ENCODE data around the gene ROR1.

ROR1 gene

DNA sequence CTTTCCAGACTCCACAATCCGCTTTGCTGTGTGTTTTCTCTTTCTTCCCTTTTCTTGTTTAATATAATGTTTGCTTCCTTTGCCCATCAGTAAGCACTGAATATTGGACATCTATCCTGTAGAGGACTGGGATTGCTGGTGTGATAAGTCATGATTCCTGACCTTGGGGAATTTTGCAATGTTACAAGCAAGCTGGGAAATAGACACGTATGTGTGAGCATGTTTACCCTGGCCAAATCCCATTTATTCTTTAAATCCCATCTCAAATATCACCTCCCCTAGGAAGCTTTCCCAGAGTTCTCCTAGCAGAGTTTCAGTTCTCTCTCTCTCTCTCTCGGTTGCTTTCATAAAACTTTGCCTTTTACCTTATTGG lies 155.3 kb downstream of the ROR1 start:
- no peak for DNase-seq

DNA sequence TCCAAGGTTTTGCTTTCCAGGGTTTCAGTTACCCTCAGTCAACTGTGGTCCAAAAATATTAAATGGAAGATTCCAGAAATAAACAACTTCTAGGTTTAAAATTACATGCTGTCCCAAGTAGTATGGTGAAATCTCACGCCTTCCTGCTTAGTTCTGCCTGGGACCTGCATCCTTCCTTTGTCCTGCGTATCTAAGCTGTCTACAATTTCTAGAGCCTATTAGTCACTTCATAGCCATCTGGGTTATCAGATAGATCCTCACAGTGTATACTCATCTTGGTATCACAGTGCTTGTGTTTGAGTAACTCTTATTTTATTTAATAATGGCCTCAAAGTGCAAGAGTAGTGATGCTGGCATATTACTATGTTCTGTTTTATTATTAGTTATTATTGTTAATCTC lies 157.7 kb downstream of the ROR1 start:
- no peak for DNase-seq

DNA sequence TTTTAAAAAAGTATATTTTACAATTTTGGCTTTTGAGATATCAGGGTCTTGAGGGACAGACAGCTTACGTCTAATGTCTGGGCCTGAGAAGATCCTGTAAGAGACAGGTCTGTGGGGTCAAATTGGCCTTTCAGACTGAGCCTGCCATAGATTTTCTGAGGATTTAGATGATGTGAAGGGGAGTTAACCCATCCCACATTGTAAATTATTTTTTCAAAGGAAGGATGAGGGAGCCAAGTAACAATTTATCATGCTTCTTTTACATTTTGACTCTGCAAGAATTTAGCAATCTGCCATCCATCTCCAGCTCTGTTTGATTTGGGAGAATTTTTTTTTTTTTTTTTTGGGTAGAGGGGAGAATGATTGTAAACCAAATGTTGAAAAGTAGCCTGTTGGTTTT lies 160.9 kb downstream of the ROR1 start:
- no peak for DNase-seq

DNA sequence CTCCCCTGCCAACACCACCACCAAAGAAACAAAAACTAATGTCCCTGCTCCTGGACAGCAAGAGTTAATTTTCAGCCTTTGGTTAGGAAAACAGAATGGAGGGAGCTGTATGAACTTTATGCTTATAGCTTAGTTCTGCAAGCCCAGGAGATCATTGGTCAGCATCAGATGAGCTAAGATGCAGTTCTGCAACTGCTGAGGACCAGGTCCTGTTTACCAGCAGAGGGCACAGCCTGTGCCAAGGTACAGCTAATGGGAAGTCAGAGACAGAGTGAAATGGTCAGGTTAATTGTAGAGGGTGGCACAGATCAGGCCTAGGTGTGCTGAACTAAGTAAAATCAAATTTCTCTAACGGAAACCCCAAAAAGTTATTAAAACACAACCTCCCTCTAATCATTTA lies 161.3 kb downstream of the ROR1 start:
- peak in 2 of 56 donors; percentile 3 to 5 for DNase-seq

DNA sequence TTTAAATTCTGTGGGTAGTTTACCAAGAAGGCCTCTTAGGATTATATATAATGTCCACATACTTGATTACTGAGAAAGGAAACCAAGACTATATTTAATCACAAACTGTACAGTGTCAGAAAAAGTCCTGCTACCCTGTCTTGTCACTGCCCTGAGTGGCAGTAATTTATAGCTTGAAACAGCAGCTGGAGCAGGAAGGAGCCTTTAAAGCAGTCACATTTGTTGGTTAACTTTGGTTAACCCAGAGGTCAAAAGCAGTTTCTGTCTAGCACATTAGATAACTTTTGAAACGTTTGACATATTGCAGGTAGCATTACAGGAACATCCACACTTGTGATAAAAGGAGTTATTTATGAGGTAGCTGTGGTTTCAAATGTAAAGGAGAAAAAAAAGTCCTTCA lies 161.7 kb downstream of the ROR1 start:
- no peak for DNase-seq

DNA sequence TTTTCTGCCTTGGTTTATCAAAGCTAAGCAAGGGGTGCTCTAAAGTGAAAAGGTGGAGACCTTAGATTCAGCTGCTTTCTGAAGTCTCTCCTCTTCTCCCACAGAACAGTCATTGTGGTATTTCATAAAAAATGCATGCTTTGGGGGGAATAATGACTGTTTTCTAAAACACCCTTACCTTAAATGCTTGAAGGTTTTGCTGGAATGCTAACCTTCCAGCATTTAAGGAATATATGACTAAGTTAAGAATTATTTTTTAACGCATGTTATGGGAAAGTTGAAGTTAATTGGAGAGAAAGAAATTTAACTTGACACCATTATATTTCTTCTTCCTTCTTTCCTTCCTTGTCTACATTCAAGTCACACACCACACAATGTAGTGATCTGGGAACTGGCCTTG lies 162.5 kb downstream of the ROR1 start:
- no peak for DNase-seq

DNA sequence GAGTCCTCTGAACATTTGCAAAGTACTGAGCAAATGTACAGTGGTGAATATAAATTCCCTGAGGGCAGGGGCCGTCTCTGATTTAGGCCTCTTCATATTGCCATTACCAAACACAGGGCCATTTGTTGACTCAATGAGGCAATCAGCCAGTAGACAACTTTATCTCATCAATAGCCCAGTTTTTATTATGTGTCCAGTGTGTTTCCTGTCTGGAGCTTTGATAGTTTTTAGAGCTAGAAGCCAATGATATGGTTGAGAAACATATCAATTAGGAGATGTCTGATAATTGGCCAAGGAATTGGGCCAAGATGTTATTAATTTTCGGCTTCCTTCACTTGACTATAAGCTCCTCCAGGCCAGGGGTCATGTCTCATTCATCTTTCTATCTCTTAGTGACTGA lies 163.0 kb downstream of the ROR1 start:
- DNase-seq = no peak

DNA sequence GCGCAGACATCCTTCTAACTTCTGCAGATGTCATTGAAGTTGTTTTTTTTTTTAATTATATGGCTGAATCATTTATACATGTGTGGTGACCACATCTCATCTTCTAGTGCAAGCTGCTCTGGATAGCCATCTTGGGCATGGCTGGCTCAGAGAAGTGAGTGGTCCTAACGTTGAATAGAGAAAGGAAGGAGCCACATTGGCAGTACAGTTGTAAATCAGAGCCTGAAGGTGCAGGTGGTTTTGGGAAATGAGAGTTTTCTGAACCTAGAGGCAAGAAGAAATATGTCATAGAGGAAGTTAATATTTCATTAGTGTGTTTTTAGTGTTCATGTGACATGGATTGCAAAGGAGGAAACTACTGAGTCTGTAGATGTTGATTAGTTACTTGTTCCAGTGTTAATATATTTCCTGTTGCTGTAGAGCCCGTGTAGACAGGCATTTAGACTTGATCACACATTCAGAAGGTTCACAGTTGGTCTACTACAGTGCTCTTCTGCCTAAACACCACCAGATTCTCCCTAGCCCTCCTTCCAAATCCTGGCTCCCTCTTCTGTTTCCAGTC lies 163.7 kb downstream of the ROR1 start:
- DNase-seq = no peak

DNA sequence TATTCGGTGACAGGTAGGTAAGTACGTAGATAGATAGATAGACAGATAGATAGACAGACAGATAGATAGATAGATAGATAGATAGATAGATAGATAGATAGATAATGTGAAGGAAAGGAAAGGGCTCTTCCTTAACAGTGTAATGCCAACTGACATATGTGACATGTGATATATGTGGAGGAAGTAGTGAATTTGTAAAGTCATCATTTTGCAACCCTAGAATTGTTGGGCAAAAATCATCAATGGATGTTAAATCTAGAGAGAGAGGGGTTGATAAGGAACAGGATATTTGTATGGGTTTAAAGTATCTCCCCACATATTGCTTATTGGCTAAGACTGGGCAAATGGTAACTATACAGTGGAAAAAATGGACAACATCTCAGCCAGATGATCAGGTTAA lies 166.6 kb downstream of the ROR1 start:
- no peak for DNase-seq

DNA sequence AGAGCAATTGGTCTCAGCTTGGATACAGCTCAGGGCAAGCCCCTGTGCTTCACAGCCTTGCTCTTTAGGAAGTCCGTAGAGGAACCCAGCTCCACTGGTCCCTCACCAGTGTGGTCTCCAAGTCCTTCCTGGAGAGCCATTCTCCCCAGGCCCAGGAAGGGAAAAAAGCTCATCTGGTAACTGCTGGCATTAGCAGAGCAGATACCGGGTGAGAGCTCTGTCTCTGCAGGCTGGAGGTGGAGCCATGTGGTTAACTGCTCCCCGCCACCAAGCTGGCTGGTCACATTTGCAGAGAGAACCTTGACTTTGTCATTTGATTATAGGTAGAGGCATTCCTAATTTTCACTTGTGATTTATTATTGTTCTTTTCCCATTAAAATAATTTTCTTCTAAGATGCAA lies 169.6 kb downstream of the ROR1 start:
- no peak for DNase-seq

DNA sequence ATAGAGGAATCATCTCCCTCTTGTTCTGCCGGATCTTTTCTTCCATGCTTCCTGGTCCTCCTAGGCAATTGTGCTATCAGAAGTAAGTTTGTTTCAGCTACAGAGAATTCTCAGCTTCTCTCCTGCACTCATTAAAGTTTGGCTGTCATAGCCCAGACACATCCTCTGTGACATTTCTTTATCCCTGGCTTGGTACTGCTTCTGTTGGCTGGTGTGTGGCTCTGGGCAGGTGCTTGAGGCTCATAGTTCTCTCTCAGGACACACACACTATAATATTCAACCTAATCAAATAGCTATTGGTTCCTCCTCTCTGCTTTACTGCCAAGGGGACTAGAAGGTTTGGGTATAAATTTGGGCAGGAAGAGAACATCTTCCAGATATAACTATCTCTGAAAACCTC lies 172.1 kb downstream of the ROR1 start:
- no peak for DNase-seq

DNA sequence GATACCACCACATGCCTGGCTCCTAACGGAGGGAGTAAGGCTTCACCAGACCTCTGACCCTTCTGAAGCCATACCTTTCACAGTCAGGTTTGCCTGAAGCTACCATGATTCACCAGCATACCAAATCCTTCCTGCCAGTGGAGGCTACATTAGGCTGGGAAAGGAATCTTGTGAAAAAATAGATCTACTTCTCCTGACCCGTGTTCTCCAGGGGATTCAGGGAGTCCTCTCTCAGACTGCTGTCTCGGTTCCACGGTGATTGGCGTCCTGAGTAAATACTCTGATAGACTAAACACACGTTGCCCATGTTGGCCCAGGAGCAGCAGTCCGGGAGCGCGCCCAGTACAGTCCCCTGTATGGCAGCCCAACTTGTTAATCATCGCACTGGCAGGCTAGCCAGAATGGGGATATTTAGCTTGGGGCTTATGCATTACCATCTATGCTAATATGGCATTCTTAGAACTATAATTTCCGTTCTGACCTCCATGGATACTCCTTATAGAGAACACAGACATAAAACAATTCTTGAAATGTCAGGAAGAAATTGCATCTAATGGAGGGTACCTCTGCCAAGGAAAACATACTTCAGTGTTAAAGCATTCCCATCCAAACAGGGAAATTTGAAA lies 173.2 kb downstream of the ROR1 start:
- DNase-seq = no peak

DNA sequence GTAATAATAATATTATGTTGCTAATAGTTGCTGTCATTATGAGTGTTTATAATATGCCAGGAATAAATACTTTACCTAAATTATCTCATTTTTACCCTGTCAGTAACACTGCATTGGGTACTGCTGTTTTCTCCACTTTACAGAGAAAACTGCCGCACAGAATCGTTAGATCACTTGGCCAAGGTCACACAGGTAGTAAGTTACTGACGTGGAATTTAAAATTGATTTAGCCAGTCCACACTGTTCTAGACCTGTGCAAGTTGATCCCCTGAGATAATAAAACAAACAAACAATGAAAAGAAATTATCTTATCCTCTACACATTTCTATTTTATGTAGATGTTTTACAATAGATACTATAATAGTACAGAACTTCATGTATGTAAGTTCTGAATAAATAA lies 174.1 kb downstream of the ROR1 start:
- DNase-seq = no peak

DNA sequence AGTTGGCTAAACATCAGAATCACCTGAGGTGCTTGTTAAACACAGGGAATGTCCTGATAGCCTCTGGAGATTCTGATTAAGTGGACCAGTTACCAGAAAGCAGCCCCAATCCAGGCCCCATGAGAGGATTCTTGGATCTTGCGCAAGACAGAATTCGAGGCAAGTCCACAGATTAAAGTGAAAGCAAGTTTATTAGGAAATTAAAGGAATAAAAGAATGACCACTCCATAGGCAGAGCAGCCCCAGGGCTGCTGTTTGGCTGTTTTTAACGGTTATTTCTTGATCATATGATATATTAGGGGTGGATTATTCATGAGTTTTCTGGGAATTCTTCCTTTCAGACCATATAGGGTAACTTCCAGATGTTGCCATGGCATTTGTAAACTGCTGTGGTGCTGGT lies 176.2 kb downstream of the ROR1 start:
- DNase-seq = no peak

DNA sequence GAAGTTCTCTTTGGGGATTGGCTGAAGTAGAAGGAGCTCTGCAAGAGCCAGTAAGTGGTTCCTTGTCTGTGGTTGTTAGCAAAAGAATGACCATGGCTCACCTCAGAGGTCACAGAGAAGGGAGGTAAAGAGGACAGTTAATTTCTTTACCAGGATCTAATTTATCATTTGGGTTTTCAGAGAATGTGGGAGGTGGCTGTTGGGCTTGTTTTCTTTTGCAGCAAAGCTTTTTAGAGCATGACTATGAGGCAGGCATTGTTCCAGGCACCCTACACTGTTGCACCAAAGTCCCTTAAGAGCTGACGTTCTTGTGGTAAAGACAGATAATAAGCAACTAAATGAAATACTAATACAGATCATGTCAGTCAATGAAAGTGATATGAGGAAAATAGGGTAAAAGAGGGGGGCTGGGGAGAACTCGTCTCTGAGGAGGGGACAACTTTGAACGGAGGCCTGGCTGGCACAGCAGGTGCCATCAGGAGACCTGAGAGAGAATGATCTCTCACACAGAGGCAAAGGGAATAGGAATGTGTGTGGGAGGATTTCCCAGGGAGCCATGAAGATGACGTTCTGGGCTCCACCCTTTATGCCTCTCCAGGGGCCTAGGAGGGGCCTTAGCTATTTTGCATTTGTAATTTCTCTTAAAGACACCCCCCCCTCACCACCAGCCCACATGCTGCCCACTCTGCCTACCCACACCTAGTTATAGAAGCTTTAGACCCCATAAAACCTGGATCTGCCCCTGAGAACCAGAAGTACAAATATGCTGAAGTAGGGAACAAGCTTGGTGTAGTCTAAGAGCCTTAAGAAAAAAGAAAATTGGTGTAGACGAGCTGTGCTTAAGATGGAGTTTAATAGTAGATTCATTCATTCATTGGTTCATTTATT lies 177.5 kb downstream of the ROR1 start:
- DNase-seq = no peak

DNA sequence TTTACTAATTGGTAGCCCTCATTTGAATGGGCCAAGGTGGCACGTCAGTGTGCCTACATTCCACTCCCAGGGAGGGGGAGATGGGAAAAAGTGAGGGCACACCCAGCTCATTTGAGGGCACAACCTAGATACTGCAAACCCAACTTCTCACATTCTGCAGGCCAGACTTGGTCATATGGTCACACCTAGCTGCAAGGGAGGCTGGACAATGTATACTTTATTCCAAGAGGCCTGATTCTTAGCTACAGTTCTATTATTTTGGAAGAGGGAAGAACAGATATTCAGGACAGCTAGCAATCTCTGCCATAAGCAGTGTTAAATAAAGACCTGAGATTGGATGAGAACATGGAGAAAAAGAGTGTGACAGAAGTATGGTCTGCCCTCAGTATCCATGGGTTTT lies 180.4 kb downstream of the ROR1 start:
- no peak for DNase-seq

DNA sequence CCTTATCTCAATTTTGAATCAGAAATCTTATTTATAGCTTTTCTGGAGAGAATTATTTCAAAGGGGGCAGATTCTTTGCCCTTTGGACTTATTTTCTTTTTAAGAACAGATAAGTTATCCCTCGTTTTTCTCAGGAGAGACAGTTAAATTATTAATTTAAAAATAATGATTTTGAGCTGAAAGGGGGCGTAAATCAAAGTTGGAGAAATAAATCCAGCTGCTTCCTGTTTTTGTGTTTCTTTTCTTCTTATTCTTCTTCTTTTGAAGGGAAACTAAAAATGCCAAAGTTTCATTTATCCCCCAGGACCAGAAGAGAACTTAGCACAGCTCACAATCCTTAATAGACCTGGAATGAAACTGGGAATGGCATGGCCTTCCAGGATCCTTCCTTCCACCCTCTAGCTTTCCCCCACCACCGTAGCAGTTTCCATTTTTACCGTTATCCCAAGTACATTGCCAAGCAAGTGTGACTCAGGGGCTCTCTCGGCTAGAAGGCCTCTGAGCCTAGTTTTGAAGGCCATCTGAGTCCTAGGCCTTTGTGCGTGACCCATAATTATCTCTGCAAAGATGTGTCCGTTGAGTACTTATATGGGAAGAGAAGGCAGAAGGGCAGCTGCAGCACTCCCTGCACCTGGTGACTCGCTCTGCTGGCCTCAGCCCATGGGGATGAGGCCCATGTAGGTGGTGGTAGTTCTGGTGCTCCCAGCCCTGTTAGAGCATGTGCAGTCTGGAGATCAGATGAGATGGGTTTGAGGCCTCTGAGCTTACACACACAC lies 181.7 kb downstream of the ROR1 start:
- no peak for DNase-seq

DNA sequence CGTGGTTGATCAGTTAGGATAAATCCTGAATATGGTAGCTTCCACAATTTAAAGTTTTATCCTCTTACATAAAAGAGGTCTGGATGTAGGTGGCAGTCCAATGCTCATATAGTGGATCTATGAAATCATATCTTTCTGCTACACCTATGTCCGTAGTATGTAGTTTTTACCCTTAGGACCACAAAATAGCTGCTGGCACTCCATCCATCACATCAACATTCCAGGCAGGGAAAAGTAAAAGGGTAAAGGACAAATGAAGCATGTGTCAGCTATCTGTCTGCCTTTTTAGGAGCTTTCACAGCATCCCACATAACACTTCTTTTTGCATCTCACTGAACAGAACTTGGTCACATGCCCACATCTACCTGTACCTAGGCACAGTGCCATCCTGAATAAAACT lies 184.7 kb downstream of the ROR1 start:
- no peak for DNase-seq

DNA sequence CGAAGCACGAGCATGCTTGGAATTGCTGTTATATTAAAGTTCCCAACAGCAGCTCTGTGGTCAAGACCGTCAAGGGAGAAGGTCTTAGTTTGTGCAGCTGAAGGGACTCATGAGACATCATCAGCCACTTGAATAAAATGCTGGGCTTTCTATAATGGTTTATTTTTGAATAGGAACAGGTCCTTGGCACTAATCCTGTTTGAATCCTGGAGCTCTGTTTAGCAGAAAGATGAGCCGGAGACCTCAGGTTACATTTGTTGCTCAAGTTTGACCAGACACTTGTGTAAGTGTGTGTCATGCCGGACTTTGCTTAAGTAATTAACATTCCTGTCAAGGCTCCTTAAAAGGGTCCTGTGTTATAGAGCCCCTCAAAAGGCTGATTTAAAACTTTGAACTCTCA lies 186.5 kb downstream of the ROR1 start:
- DNase-seq = no peak

DNA sequence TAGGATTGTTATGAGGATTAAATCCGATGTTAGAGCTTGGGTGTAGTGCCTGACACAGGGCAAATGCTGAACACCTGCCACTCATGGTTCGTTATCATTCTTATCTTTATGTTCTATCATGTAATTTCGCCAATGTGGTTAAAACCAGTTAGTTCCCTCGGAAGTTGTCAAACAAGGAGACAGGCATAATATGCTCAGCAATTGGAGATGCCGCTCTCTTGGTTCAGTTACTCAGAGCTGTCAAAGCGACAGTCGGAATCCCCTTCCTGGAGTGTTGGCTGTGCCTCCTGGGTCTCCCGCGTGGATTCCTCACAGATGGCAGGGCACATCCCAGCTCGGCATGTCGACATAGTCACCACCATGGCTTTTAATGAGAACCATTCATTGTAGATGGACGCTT lies 192.2 kb downstream of the ROR1 start:
- no peak for DNase-seq

DNA sequence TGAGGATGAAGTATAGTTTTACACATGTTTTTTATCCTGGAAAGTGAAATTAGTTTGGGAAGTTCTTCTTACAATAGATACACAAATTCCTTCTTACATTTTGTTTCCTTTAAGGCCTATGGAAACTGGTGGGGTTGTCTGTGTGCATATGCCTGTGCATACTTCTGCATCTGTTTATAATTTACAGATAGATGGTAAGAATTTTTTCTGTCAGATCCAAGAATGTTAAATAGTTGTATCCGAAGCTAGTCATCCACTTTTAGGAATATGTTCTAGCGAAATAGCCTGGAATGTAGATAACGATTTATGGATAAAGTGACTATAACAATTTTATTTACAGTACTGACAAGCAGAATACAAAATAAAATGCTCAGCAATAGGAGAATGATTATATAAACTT lies 194.1 kb downstream of the ROR1 start:
- no peak for DNase-seq

Measured in amygdala (tissue), 56 donors.